NCI-H1048 (cell line): ENCODE data around the gene DPF1.

Source experiments
- DNase-seq: peaks from one replicate; lab custom pipeline; 2025; lab: John Stamatoyannopoulos, UW

The DPF1 gene

GRCh38 chr19:38197937-38198704, 25.9 kb downstream of the DPF1 start:
- no peak for DNase-seq

- DNase-seq, result no peak
Measured at GRCh38 chr19:38196948-38197656, 26.9 kb downstream of the DPF1 start.

GRCh38 chr19:38196245-38196837, 27.7 kb downstream of the DPF1 start:
- no peak for DNase-seq

GRCh38 chr19:38195237-38195636, 28.8 kb downstream of the DPF1 start:
- DNase-seq, result no peak

- no peak for DNase-seq
Measured at GRCh38 chr19:38194061-38194701, 29.8 kb downstream of the DPF1 start.

- DNase-seq, result no peak
Measured at GRCh38 chr19:38193445-38193844, 30.6 kb downstream of the DPF1 start.

GRCh38 chr19:38191747-38192146, 32.3 kb downstream of the DPF1 start:
- no peak for DNase-seq

- DNase-seq, result no peak
Measured at GRCh38 chr19:38190793-38191192, 33.2 kb downstream of the DPF1 start.

- DNase-seq, result no peak
Measured at GRCh38 chr19:38190061-38190460, 34.0 kb downstream of the DPF1 start.

GRCh38 chr19:38185562-38185961, 38.5 kb downstream of the DPF1 start:
- DNase-seq, result no peak

- DNase-seq, result no peak
Measured at GRCh38 chr19:38184815-38185214, 39.2 kb downstream of the DPF1 start.

- no peak for DNase-seq
Measured at GRCh38 chr19:38183251-38183897, 40.6 kb downstream of the DPF1 start.

- DNase-seq, result no peak
Measured at GRCh38 chr19:38182536-38183210, 41.3 kb downstream of the DPF1 start.

GRCh38 chr19:38180071-38180470, 44.0 kb downstream of the DPF1 start:
- DNase-seq, result no peak

- DNase-seq, result no peak
Measured at GRCh38 chr19:38175422-38175821, 48.6 kb downstream of the DPF1 start.

- no peak for DNase-seq
Measured at GRCh38 chr19:38173291-38174041, 50.6 kb downstream of the DPF1 start.

- DNase-seq, result no peak
Measured at GRCh38 chr19:38172001-38172400, 52.0 kb downstream of the DPF1 start.

- no peak for DNase-seq
Measured at GRCh38 chr19:38170334-38170733, 53.7 kb downstream of the DPF1 start.

- DNase-seq, result no peak
Measured at GRCh38 chr19:38168637-38169036, 55.4 kb downstream of the DPF1 start.

- no peak for DNase-seq
Measured at GRCh38 chr19:38165335-38165734, 58.7 kb downstream of the DPF1 start.

- DNase-seq, result no peak
Measured at GRCh38 chr19:38164526-38164925, 59.5 kb downstream of the DPF1 start.
